ENCODE results near the gene SHISA4.
"Not testable (repeated sequence)": the region's sequence is repeated elsewhere in the genome, so short reads cannot be mapped to it uniquely, and the experiment has no call there.

Gene SHISA4

DNA sequence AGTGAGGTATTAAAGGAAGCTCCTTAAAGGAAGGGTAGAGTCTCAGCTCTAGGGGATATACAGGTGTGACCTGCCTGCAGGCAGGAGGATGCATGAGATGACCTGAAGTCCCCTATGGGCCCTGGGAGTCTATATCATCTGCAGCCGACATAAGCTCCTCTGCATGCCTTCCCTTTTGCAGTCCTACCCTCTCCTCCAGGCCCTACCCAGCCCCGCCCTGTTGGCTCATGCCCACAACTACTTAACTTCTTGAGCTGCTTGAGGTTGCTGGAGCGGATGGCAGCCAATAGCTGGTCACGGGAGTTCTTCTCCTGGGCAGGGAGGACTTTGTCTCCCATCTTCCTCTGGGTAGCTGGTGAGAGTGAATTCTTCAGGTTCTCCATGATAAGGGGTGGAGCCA, 10.3 kb downstream of the SHISA4 start:
- DNase-seq (ENCODE audit: low spot score): no peak

DNA sequence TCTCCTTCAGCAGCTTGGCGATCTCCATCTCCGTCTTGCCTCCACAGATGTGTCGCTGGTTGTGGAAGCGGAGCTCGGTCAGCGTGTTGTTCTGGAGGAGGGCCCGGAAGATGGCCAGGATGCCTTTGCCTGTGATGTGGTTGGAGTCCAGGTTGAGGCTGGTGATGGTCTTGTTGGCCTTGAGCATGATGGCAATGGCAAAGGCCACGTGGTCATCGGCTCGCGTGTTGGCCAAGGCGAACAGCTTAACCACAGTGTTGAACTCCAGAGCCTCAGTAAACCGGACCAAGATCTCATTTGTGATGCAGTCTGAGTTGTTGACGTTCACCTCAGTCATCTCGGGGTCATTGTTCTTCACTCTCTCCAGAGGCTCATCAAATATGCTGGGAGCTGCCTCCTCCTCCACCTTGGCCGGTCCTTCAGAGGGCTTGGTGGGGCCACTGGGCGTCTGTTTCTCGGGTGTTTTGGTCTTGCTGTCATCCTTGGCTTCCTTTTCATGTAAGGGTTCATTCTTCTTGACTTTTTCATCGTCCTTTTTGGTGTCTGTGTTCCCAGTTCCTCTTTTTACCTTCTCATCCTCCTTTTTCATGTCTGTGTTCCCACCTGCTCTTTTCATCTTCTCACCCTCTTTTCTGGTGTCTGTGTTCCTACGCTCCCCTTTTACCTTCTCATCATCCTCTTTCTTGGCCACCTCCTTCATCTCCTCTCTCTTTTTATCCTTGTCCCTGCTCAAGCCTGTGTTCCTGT, 11.2 kb downstream of the SHISA4 start:
- DNase-seq (ENCODE audit: low spot score): no peak

DNA sequence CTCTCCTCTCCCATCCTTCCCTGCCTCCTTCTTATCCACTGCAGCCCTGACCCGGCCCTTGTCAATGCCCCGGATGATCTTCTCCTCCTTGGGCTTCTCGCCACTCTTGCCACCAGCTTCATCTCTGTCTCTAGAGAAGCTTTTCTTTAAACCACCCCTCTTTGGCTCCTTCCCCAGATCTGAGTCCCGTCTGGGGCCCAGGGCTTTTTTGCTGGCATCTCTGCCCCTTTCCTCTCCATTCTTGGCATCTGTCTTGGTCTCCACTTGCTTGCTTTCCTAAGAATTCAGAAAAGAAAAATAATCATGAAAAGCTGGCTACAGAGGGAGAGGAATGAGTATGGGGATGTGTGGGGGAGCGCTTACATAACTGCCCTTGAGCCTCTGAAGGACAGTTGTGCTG, 11.8 kb downstream of the SHISA4 start:
- no peak for DNase-seq (ENCODE audit: low spot score)

DNA sequence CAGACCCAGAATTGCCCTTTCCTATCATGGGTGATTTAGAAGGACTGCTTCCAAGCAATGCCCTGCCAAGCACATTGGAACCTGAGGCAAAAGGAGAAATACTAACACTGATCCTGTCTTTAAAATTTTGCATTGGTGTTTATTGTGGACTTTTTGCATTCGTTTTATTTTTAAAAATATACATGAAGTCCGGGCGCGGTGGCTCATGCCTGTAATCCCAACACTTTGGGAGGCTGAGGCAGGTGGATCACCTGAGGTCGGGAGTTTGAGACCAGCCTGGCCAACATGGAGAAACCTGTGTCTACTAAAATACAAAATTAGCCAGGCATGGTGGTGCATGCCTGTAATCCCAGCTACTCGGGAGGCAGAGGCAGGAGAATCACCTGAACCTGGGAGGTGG, 12.3 kb downstream of the SHISA4 start:
- DNase-seq (ENCODE audit: low spot score): not testable (repeated sequence)

DNA sequence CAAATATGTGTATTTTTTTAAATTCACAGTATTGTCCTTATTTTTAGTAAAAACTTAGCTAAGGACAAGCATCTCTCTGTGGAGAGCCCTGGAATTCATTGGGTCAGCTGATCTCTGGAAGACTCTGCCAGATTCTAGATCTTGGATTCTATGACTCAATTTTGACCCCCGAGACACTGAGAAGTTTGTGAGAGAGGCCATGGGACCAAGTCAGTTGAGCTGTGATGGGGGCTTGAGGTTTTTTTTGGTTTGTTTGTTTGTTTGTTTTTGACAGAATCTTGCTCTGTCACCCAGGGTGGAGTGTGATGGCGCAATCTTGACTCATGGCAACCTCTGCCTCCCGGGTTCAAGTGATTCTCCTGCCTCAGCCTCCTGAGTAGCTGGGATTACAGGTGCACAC, 13.5 kb downstream of the SHISA4 start:
- no peak for DNase-seq (ENCODE audit: low spot score)

DNA sequence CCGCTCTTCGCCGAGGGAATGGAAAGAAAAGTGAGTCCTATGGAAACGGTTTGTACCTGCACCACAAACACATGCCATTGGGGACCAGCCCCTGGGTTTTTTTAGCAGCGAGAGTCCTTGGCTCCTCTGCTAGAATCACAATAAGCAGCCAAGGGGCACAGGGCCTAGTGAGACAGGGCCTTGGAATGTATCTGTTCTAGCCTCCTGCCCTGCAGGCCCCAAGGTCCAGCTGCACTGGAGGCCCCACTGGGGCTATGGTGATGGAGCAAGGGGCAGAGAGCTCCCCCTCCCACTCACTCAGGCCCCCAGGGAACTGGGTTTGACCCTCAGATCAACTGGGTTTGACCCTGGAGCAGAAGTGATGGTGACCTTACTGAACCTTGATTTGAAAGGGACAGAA, 14.4 kb downstream of the SHISA4 start:
- DNase-seq (ENCODE audit: low spot score): no peak

DNA sequence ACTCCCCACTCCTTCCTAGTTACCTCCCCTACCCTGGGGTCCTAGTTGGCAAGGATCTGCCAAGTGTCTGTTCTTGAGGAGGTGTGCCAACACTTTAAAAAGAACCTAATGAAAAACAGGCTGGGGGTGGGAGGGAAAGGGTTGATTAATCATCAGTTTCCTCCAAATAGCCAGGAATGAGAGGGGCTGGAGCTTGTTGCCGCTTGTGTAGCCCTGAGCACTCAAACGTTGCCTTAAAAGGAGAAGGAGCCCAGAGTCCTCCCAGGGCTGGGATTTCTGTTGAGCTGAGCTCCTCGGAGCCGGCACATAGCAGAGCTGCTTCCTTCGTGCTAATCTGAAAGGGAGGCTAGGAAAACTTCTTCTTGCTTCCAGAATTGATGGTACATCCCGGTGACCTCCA, 15.9 kb downstream of the SHISA4 start:
- no peak for DNase-seq (ENCODE audit: low spot score)

DNA sequence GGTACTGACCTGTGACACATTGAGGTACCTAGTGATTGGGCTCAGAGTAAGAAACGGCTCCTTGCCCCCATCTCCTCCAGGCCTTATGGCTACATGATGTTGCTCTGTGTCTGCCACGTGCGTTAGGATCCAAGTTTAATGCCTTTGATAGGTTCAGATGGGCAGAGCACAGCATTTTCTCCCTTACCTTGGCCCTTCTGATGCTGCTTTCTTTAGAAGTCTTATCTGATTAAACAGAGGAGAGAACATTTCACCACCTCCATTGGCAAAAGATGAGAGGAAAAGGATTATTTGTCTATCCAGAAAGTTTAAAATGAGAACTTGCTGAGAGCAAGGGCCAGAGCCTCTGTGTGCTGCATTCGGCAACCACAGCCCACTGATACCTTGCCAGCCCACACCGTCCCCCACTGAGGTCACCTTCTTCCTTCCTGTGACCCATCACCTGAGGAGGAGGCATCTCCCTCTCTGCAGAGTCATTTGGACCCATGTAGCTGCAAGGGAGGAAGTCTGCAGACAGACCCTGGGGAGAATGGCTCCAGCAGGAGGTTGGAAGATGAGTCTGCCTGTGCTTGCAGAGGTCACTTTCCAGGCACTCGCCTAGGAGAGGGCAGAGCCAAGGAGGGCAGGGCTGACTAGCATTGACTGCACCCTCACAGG, 16.7 kb downstream of the SHISA4 start:
- DNase-seq (ENCODE audit: low spot score): no peak

DNA sequence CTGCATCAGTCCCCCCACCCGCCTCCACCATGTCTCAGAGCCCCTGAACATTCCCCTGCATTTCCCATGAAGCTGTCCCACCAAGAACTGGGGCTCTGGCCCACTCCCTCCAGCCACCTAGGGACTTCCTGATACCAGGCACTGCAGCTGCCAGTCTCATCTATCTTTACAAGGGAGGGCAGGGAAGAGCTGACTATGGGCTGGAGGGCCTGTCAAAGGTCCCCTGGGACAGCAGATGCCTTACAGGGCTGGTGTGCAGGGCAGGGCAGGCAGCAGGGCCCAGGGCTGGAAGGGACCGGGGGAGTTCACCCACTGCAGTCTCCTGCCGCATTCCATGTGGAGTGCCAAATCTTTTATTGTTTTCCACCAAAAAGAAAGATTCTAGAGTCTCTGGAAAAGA, 17.6 kb downstream of the SHISA4 start:
- no peak for DNase-seq (ENCODE audit: low spot score)

DNA sequence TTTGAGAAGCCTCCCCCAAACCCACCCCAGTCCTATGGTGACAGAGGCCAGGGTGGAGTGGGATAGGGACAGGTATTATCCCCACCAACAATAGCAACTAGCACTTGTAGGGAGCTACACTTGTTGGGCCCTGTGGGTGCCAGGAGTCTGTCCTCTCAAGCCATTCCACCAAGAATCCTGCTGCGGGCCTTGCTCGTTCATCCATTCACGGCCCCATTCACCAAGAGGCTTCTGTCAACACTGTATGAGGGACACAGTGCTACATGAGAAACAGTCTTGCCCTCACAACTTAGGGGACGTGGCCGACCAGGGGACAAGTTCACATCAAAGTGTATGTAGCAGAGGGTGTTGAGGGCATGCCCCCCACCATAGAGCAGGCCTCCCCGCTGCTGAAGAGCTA, 18.9 kb downstream of the SHISA4 start:
- no peak for DNase-seq (ENCODE audit: low spot score)

DNA sequence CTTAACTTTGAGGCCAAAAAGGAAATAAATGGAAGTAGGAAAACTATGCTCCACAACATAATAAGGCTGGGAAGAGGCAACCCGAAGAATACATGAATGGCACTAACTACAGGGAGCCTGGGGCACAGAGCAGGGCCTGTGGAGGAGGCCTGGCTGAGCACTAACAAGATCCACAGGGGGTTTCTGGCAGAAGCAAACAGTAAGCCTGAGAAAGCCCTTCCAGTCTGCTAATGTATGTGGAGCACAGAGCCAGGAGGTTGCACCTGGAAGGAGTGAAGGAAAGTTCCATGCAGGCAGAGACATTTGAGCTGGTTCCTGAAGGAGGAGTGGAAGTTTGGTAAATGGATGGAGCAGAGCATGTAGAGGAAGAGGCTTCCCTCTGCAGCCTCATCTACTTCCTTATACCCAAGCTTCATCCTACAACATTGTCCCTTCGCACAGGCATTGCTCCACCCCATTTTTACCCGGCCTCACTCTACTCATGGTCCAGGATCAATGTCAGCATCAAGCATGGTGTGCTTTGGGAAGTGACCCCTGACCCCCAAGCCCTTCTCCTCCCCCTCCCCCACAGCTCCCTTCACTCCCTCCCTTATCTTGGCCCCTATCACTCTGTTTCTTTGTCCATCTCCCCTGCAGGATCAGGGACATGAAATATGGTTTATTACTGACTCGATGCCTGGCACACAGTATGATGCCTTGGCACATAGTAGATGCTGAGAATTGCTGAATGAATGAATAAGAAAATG, 23.3 kb downstream of the SHISA4 start:
- DNase-seq (ENCODE audit: low spot score): no peak

DNA sequence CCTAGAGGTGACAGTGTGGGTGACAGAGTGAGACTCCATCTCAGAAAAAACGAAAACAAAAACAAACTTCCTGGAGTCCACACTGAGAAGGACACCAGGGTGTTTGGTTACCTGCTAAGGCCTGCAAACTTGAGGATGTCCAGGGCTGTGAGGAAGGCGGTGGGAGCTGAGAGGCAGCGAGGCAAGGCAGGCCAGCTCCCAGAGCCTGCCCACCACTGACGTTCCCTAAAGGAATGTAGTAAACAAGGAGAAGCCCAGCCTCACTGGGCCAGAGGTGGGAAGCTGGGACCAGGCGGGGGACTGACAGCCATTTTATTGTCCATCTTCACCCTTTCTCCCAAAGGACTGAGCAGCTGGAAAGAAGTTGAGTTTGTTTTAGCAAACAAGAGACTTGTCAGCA, 24.1 kb downstream of the SHISA4 start:
- no peak for DNase-seq (ENCODE audit: low spot score)

DNA sequence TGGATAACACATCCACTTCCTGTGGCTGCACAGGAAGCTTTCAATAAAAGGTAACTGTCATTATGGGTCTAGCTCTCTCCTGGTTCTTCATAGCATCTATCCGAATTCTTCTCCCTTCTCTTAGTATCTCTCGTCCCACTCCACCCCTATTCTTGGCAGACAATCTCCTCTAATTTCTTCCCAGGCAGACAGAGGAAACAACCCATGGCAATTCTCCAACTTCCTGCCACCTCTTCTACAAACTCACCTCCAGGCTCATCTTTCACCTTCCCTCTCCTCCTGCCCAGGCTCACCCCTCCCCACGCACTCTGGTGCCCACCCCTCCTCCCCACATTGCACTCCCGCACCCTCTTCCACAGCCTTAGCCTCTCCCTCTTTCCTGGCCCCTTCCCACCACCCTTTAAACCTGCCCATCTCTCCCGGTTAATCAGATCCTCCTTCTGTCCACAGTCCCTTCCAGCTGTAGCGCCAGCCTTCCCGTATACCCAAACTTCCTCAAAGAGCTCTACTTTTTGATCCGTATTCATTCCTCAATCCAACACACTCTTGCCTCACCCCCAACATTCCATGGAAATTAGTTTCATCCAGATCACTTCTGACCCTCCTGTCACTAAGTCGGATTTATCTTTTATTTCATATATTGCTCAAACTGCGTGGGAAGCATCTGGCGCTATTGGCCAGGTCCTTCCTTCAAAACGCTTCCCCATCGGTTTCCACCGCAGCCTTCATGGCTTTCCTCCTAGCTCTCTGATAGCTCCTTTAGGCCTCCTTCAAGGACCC, 25.9 kb downstream of the SHISA4 start:
- no peak for DNase-seq (ENCODE audit: low spot score)

DNA sequence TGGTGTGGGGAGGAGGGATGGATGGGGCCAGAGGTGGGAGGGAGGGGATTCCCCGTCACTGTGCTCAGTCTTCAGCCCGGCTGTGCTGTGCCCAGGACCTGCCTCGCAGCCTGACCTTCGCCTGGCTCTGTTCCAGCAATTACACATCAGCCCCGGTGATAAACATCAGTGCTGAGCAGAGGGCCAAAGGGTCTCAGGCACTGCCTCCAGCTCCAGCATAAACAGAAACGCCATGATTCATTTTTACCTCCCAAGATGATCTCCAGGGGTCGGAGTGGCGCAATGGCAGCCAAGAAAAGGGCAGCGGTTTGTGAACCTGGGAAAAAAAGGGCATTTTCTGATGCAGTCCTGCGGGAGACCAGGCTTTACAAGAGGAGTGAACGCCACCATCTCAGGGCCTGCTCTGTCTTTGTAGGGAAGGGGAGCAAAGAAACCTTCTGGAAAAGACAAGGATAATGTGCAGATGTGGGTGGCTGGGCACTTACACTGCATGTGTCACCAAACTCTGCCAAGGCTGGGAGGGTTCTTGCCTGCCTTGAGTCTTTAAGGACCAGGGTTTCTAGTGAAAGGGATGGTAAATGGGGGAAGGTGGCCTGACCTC, 28.1 kb downstream of the SHISA4 start:
- DNase-seq (ENCODE audit: low spot score): no peak

DNA sequence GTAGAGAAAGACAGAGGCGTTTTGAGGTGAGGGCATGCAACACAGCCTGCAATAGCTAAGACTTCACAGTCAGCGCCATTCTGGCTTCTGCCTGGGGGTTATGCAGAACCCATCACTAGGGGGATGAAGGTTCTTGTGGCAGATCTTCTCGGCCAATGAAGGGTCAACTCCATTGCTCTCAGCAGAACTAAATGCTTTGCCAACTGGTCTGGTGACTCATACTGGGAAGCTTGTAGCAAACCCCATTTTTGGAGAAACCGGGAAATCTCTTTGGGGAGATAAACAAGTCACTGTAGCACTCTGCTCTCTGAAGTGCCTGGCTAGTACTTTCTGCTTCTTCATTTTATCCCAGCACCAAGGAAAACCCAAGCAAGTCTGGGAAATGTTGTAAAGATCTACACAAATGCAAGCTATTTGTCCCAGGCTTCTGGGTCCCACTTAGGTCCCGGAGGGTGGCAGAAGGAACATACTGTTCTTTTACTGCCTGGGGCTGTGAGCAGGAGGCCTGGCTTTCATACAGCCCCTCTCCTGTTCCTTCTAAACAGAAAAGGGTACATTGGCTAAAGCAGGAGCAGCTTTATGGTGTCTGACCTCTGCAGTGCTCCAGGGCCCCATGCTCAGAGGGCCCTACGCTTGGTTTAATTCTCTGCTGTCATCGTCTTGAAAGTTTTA, 28.8 kb downstream of the SHISA4 start:
- DNase-seq (ENCODE audit: low spot score): no peak

DNA sequence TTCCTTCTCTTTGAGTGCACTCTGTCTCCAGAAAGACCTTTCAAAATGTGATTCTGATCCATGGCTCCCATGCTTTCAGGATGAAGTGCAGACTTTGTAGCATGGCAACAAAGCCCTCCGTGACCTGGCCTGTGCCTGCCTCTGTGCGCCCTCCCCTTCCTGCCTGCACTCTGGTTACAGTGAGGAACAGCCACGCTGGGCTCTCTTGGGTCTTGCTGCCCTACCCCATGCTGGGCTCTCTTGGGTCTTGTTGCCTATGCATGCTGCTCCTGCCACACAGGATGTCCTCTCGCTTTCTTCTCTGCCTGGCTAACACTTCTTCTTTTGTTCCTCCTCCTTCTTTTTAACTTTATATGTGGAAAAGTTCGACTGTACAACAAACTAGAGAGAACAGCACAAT, 29.6 kb downstream of the SHISA4 start:
- DNase-seq (ENCODE audit: low spot score): no peak

DNA sequence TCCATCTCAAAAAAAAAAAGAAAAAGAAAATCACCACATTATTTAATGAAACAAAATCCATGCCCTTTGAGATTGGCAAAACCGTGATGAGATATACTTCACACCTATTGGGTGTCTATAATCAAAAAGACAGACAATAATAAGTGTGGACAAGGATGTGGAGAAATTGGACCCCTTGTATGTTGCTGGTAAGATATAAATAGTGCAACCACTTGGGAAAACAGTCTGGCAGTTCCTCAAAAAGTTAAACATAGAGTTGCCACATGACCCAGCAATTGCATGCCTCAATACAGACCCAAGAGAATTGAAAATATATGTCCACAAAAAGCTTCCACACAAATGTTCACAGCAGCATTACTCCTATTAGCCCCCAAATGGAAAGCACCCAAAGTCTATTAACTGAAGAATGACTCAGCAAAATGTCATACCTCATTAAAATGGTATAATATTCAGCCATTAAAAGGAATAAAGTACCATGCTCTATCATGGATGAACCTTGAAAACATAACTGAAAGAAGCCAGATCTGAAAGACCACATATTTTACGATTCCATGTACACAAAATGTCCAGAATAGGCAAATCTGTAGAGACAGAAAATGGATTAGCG, 33.4 kb downstream of the SHISA4 start:
- no peak for DNase-seq (ENCODE audit: low spot score)

DNA sequence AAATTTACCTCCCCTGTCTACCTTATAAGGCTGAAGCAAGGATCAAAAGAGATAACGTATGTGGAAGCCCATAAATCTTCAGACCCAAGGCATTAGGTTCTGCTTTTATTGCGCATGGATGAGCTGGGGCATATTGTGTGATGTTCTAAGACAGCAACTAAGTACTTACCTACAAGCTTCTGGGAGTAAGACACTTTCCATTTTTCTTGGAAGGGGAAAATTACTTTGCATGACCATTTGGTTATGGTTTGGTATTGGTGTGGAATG, 36.5 kb downstream of the SHISA4 start:
- DNase-seq (ENCODE audit: low spot score): no peak

DNA sequence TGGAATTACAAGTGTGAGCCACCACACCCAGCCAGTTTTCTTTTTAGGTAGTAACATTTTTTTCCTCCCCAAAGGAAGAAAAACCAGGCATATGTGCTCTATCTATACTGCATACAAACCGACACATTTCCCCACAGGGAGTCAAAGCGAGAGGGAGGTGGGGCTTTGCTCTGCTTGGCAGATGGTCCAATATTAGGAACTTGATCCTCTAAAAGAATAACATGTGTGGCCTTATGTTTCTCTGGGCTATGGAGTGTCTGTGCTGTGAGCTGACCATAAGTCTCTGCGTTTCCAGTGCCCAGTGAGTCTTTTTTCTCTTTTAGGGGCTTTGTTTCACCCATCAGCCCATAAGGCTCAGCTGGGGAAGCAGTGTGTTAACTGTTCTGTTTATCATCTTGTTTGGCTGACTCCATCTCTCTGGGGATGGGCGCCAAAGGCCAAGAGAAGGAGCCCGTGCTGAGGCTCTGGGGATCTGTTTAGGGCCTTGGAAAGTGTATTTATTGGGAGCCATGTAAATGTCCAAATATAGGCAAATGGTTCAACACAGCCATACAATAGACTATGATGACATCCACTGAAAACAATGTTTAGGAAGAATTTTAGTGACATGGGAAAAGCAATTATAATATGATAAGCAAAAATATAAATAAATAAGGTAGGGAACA, 37.4 kb downstream of the SHISA4 start:
- no peak for DNase-seq (ENCODE audit: low spot score)

DNA sequence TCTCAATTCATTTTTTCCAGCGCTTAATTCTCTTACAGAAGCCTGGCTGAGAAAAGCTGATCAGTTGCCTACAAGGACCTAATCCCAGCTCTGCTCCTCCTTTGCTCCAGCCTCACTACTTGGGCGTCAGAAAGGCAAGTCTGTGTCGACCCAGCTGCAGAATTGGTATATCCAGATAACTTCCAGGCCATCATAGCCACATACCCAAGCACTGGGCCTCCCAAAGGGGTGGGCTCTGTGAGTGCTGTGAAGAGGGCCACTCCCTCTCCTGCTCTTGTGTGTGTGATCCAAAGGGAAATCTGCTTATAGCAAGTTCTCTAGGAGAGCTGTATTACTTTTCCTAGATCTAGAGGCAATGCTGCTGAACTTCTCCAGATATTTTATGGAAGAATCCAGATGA, 39.6 kb downstream of the SHISA4 start:
- DNase-seq (ENCODE audit: low spot score): no peak

DNA sequence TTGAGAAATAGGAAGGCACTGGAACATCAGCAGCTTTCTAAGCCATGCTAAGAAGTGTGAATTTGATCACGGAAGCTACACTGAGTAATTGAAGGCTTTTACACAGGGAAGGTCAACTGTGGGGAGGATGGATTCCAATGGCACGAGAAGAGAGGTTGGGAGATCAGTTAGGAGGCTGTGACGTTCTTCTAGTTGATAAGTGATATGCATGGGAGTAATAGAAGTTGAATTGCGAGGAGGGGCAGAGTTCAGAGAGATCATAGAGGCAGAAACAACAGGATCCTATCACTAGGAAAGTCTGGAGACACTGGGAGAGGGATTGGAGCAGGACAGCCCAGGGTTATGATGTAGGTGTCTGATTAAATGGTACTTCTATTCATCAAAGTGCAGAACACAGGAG, 41.4 kb downstream of the SHISA4 start:
- DNase-seq (ENCODE audit: low spot score): no peak
